AML-193 (cell line): Measurements from ENCODE around the gene ZNF341.

Experiments
- DNase-seq, 2 experiments: peaks; one replicate each; lab custom pipeline; 2025; lab: John Stamatoyannopoulos, UW

The ZNF341 gene

GRCh38 chr20:33825340-33826269 lies 93.8 kb downstream of the ZNF341 start:
- DNase-seq = no peak

- DNase-seq = no peak
Observed at GRCh38 chr20:33826270-33826897, 94.6 kb downstream of the ZNF341 start.

GRCh38 chr20:33827109-33827508 lies 95.3 kb downstream of the ZNF341 start:
- DNase-seq = no peak

GRCh38 chr20:33827634-33828325 lies 96.0 kb downstream of the ZNF341 start:
- DNase-seq = no peak

- no peak for DNase-seq
Observed at GRCh38 chr20:33828326-33828844, 96.6 kb downstream of the ZNF341 start.

GRCh38 chr20:33828967-33829560 lies 97.3 kb downstream of the ZNF341 start:
- DNase-seq = no peak

- DNase-seq = no peak
Observed at GRCh38 chr20:33829636-33830035, 97.8 kb downstream of the ZNF341 start.

- no peak for DNase-seq
Observed at GRCh38 chr20:33830371-33830770, 98.6 kb downstream of the ZNF341 start.

GRCh38 chr20:33832103-33832804 lies 100.5 kb downstream of the ZNF341 start:
- no peak for DNase-seq

GRCh38 chr20:33833333-33833732 lies 101.5 kb downstream of the ZNF341 start:
- no peak for DNase-seq

- no peak for DNase-seq
Observed at GRCh38 chr20:33835615-33836172, 103.9 kb downstream of the ZNF341 start.

GRCh38 chr20:33836277-33836676 lies 104.5 kb downstream of the ZNF341 start:
- no peak for DNase-seq

- DNase-seq = no peak
Observed at GRCh38 chr20:33837096-33837830, 105.5 kb downstream of the ZNF341 start.

GRCh38 chr20:33838035-33838864 lies 106.5 kb downstream of the ZNF341 start:
- no peak for DNase-seq

- no peak for DNase-seq
Observed at GRCh38 chr20:33839591-33839990, 107.8 kb downstream of the ZNF341 start.

- DNase-seq = no peak
Observed at GRCh38 chr20:33840160-33840559, 108.4 kb downstream of the ZNF341 start.

- no peak for DNase-seq
Observed at GRCh38 chr20:33840759-33841435, 109.1 kb downstream of the ZNF341 start.

- no peak for DNase-seq
Observed at GRCh38 chr20:33841436-33841799, 109.6 kb downstream of the ZNF341 start.
